GM21528 (cell line): ENCODE measurements around the gene FFAR3.
"Not testable (repeated sequence)": the region's sequence is repeated elsewhere in the genome, so short reads cannot be mapped to it uniquely, and the experiment has no call there.

ENCODE experiments used
- ATAC-seq: cut with Tn5 transposase; IDR thresholded peaks from one replicate; pipeline ENCODE4 v1.9.1; 2021; ENCODE audit warnings: mild to moderate bottlenecking, moderate library complexity; ENCODE audit not compliant: unreplicated experiment, low FRiP score

Gene FFAR3

GRCh38 chr19:35373492-35373891, 15.2 kb downstream of the FFAR3 start:
- no peak for ATAC-seq

- not testable (repeated sequence) for ATAC-seq
Measured at GRCh38 chr19:35374031-35374430, 15.8 kb downstream of the FFAR3 start.

- ATAC-seq, result no peak
Measured at GRCh38 chr19:35375505-35376307, 17.4 kb downstream of the FFAR3 start.

- ATAC-seq, result no peak
Measured at GRCh38 chr19:35377656-35378055, 19.4 kb downstream of the FFAR3 start.

- no peak for ATAC-seq
Measured at GRCh38 chr19:35378356-35378755, 20.1 kb downstream of the FFAR3 start.

- ATAC-seq, result not testable (repeated sequence)
Measured at GRCh38 chr19:35379545-35379944, 21.3 kb downstream of the FFAR3 start.

GRCh38 chr19:35379992-35380391, 21.7 kb downstream of the FFAR3 start:
- ATAC-seq, result no peak

- no peak for ATAC-seq
Measured at GRCh38 chr19:35380450-35381124, 22.3 kb downstream of the FFAR3 start.

- no peak for ATAC-seq
Measured at GRCh38 chr19:35381318-35381717, 23.1 kb downstream of the FFAR3 start.

- ATAC-seq, result no peak
Measured at GRCh38 chr19:35381926-35382325, 23.7 kb downstream of the FFAR3 start.

- ATAC-seq, result no peak
Measured at GRCh38 chr19:35383536-35383935, 25.3 kb downstream of the FFAR3 start.

- no peak for ATAC-seq
Measured at GRCh38 chr19:35388277-35389054, 30.2 kb downstream of the FFAR3 start.

GRCh38 chr19:35389192-35389861, 31.1 kb downstream of the FFAR3 start:
- no peak for ATAC-seq

GRCh38 chr19:35392742-35393715, 34.8 kb downstream of the FFAR3 start:
- no peak for ATAC-seq

GRCh38 chr19:35395382-35396199, 37.3 kb downstream of the FFAR3 start:
- ATAC-seq, result no peak

GRCh38 chr19:35396240-35396885, 38.1 kb downstream of the FFAR3 start:
- ATAC-seq, result no peak

GRCh38 chr19:35397064-35397463, 38.8 kb downstream of the FFAR3 start:
- no peak for ATAC-seq

GRCh38 chr19:35398570-35398969, 40.3 kb downstream of the FFAR3 start:
- ATAC-seq, result no peak
